ENCODE results near the gene HHLA2.
A peak's percentile ranks its signal among the peaks of the same experiment; 100 is the strongest.

The HHLA2 gene

DNA sequence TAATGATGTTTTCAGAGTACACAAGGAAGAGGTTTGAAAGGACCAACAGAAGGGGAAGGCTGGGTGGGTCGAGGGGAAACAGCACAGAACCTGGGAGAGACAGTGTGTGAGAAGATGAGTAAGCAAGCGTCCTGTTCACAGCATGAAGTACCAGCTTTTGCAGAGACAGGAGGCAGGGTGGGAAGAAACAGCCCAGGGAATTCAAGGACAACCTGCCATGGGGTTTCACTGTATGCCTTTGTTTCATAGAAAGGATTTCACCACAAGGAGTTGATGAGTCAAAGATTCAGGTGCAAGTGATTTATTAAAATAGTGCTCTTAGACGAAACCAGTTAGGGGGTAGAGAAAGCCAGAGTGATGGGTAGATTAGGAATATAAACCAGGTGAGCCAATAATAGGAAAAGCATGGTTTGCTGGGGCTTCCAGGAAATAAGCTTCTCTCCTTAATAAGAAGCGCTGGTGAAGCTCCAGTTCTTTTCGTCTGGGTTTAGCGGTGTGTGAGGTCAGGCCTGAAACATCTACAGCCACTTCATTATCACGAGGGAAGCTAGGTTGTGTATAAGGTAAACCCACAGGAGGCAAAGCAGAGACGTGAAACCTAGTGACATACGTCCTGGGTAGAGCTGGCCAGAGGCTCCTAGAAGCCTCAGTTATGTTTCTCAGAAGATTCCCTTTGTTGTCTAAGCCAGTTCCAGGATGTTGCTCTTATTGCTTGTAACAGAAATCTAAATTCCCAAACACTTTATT is 3.9 kb downstream of the HHLA2 start:
- DNase-seq (no peak), ATAC-seq (no peak)

DNA sequence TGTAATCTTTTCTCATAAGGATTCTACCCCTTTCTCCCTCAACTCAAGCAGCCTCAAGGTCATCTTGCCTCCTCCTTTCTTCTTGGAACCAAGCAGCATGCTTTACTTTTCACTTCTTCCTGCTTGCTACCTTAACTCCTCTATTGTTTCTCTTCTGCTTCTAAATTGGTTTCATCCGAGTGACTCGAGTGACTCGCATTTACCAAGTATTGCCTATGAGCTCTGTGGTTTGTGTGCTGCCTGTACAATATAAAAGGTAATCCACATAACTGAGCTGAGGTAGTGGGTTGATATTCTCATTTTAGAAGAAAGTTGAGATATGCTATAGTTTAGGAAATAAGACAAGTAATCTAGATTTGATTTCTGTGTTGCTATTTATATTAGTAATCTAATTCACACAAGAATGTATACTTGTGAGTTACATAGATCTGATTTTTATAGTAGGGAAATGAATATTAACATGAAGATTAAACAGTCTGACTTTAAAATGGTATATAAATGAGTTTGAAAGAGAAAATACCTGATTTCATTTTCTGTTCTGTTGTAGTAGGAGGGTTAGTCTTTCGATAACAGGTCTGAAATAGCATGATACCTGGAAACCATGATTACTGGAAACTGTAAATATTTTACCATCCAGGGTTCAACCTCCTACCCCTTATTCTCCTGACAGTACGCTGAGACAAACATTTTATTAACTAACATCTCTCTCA is 5.5 kb downstream of the HHLA2 start:
- DNase-seq, result no peak
- peak; percentile 69 for ATAC-seq

DNA sequence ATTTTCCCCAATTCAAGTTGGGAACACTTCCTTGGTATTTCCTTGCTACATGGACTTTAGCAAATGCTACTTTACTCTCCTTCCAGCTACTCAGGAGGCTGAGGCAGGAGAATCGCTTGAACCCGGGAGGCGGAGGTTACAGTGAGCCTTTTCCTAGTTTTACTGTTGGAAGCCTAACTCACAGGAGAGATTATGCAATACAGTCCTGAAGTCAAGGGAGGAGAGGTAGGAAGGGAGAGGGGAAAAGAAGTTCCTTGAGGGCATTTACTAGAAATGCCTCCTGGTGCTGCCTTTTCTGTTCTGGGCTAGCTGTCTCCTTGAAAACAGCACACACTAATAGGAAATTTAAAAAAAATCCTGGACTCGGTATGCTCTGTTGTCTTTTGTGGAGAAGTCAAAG is 6.2 kb downstream of the HHLA2 start:
- DNase-seq, result no peak
- no peak for ATAC-seq

DNA sequence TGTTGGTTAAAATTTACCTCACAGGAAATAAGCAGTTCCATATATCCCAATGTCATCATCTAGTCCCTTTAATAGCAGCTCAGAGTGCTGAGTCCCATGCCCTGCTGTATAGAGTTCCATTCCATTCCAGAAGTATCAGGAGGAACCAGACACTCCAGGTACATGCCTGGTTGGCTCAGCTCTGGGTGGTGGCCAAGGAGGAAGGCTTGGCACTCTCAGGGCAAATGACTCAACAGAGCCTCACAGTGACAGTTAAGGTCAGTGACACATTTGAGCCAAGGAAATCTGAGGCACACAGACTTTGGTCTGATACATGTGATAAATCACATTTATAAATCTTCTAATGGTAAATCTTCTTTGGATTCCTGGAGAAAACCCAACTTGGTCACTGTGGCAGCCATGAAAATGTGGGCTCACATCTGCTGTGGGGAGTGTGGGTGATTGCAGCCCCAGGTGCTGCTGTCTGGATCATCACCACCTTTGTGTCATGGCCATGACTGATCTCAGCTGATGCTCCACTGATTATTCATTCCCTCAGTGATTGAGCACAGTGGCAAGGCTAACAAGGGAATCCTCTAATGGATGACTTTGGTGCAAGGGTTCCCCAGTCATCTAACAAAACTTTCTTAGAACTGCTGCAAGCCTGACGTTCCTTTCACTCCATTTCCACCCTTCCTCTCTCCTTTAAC is 9.3 kb downstream of the HHLA2 start:
- DNase-seq (no peak), ATAC-seq (peak; percentile 79)

DNA sequence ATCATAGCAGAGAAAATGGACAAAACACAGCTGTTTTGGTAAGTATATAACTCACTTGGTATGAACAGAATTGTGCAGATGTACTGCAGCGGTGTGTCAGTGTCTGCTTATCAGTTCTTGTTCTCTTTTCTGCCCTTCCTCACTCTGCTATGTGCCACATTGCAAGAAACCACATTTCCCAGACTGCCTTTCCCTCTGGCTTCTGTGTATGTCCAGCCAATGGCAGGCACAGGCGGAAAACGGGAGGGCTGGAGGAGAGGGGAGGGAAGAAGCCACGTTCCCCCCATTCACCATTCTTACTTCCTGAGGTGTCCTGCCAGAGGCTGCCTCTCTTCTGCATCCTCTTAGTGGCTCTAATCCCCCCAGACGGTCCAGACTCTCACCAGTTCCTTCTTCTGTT is 15.4 kb downstream of the HHLA2 start:
- no peak for ATAC-seq
- no peak for DNase-seq

DNA sequence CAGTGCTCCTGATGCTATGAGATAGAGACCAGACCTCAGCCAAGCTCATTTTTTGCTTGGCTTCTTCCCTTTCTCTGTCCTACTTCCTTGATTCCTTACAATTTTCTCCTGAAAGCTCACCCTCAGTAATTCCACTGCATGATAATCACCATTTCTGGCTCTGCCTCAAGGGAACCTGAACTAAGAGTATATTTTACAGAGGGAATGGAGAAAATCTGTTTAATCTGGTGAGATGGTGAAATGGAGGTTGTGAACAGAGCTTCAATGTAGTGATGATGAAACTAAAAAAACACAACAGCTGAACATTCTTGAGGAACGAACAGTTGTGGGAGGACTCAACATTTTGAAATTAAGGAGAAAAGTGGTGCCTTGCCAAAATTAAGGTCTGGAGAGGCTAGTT is 16.3 kb downstream of the HHLA2 start:
- DNase-seq (no peak), ATAC-seq (no peak)

DNA sequence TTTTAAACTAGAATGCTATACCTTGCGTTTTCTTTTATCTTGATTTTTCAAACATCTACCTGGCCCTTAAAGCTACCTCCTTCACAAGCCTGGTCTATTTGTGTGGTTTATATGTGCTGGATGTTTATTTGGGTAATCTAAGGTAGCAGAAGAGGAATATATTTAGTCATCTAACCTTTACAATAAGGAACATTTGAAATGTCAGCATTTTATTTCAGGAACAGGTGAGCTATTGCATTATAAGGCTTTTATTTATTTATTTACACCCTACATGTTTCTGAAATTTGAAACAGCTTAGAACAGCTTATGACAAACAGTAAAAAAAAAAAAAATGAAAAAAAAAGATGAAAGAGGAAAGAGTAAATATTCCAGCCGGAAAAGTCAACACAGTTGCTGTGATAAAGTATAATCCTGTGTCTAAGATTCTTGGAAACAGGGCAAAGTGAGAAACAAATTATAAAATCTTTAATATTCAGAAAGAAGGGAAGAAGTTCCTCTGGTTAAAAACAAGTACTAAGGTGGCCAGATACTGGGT is 19.5 kb downstream of the HHLA2 start:
- DNase-seq, result no peak
- no peak for ATAC-seq

DNA sequence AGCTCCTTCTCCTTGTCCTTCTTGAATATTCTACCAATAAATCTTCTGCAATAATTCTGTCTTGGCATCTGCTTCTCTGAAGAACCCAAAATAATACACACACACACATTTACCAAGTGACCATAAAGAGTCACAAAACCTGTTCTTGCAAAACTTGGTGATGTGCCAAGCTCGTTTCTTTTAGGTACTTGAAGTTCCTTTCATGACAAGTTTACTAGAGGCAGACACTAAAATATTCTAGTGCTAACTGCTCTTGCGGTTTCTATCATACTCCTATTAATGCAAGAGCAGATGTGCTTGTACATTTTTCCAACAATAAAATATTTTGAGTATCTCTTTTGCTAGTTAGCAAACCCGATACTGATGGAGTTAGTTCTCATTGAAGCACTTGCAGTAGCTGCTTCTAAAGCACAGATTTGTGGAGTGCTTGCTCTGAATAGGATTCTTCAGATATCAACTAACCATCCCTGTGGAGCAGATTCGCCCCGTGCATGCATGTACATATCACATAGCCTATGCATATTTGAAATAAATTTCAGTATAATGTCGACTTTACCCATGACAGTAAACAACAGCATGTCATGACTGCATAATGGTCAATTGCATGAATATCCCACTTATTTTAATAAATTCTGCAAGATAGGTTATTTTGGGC is 23.2 kb downstream of the HHLA2 start:
- DNase-seq (no peak), ATAC-seq (no peak)

DNA sequence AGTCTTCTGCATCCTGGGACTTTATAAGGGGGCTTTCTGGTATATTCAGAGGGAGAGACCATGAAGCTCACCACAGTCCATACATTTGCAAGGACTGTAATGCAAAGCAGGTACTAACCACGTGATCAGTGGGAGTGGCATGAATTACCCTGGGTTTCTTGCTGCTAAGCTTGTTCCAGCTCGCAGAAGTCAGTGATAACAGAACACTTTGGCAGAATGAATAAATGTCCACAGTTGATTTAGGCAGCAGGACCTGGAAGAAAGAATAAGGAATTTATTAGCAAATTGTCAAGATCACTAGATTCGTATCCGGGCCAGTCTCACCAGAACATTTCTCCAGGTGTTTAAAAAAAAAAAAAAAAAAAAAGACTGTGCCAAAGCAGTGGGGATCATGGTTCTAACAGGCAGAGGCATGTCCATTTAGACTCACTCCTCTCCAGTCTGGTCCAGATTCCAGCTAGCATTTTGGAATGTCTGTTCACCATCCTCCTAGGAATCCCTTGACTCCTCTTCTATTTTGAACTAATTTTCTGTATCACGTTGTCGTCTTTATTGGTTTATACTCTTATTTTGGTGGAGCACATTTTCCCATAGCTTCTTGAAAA is 24.5 kb downstream of the HHLA2 start:
- no peak for DNase-seq
- ATAC-seq, result no peak

DNA sequence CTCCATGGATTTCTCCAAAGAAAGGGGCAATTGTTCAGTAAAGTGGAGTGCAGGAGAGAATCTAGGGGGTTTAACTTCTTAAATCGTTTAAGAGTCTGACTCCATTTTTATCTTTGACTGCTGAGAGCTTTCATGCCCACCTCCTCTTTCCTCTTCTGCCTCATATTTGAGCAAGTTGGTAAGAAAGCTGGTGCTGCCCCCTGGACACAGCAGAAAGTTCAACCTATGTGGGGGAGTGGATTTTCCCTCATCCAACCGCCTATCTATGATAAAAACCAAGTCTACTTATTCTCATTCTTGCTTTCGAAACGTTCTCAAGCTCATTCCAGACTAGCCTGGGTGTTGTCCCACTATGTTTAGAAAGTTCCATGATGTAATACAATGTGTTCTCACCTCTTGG is 26.0 kb downstream of the HHLA2 start:
- ATAC-seq, result peak; percentile 89
- peak; percentile 36 for DNase-seq

DNA sequence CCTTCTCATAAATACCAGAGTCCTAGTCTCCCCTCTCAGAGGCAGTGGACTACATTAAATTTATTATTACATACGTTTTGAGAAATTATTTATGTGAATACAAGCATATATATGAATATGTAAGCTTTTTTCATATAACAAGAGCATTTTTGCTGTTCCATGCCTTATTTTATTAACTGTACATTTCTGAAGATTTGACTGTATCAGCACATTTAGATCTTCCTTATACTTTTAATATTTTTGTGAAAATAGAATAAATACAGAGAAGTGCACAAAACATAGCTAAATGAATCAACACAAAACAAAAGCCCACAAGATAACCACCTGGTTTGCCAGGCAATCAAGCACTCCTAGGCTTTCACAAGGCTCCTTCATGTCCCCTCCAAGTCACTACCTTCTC is 27.8 kb downstream of the HHLA2 start:
- ATAC-seq, result no peak
- no peak for DNase-seq

DNA sequence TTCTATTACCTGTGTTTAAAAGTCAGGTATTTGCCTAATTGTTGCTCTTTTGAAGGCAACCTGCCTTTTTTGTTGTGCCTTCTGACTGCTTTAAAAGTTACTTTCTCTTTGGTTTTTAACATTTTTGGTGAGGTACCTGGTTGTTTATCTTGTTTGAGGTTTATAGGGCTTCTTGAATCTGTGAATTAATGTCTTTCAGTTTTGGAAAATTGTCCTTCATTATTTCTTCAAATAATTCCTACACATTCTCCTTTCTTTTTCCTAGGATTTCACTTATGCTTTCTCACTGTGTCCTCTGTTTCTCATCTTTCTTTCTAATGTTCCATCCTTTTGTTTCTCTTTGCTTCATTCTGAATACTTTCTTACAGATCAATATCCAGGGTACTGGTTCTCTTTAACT is 30.8 kb downstream of the HHLA2 start:
- ATAC-seq (no peak), DNase-seq (no peak)

DNA sequence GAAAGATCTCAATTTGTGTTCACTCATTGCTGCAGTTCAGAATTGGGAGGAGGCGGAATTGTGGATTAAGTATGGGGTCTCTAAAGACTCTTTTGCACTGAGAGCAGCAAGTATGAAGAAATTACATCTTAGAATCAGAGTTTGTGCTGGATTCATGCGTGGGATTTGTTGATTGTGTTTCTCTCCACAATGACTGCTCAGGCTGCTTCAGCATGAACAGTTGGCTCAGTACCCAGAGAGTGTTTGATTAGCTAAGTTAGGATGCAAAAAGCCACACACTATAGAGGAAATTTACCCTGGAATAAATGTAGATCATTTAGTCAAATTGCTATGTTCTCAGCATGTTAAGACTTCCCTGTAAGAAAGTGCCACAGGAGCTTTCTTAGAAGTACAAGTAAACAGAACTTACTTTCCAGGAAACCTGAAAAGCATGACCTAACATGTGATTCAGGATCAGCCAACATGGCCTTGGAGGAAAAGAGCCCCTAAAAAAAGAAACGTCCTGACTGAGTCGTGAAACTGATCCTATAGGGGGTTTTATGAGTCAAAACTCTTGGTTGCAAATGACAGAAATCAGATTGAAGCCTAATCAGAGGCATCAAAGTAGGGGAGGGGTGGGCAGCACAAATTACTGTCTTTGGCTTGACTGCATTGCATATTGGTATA is 32.6 kb downstream of the HHLA2 start:
- no peak for DNase-seq
- ATAC-seq, result peak; percentile 61

DNA sequence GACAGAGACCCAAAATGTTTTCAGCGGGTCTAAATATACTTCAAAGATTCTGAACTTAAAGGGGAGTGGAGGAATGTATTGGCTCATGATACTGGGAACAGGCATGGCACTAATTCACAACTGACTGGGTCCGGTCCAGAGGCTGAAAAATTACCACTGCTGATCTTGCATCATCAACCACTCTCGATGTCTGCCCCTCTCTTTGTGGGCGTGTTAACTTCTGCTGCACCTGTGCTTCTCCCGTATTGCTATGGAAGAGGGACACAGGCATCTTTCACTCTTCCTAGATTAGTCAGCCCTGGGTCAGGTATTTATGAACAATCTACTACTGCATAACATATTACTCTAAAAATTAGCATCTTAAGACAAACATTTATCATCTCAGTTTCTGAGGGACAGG is 33.2 kb downstream of the HHLA2 start:
- no peak for DNase-seq
- no peak for ATAC-seq

DNA sequence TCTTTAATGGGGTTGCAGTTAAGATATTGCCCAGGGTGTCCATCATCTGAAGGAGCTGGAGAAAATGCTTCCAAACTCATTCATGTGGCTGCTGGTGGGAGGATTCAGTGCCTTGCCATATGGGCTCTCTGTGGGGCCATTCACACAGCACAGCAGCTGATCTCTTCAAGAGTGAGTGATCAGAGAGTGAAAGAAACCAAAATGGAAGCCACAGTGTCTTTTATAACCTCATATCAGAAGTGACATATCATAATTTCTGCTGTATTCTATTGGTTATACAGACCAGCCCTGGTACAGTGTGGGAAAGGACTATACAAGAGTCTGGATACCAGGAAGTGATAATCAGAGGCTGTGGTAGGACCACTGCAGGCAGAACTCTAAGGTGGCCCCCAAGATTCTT is 33.6 kb downstream of the HHLA2 start:
- DNase-seq (no peak), ATAC-seq (peak; percentile 64)

DNA sequence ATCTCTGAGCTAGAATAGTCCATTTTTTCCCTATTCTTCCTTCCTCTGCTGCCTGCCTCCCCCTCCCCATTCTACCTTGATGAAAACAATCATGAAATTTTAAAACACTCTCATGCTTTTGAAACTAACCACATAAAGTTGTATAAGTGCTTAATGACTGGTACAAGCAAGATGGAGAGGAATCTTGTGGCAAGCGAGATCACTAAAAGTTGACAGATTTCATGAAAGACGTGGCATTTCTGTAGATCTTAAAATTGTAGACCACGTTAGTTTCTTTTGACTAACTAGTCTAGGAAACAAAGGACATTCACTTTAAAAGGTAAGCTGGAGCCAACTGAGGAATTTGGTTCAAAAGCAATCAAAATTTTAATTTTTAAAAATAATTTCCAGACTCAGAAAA is 35.4 kb downstream of the HHLA2 start:
- DNase-seq (no peak), ATAC-seq (no peak)

DNA sequence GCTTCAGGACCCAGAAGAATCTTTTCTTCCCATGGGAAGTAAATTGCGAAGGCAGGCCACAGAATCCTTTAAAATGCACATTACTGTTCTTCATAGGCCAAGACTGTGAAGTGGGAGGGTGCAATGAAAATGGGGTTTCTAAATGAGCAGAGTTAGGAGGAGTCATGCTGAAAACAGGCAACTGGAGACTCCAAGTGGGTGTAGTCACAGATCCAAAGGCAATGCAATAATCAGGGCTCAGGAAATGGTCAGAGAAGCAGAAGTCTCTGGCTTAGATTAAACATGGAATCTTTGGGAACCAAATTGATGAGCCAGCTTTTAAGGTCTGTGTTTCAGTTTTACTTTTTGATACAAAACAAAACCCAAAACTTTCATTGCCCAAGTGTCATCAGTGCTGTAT is 37.6 kb downstream of the HHLA2 start:
- DNase-seq (no peak), ATAC-seq (no peak)

DNA sequence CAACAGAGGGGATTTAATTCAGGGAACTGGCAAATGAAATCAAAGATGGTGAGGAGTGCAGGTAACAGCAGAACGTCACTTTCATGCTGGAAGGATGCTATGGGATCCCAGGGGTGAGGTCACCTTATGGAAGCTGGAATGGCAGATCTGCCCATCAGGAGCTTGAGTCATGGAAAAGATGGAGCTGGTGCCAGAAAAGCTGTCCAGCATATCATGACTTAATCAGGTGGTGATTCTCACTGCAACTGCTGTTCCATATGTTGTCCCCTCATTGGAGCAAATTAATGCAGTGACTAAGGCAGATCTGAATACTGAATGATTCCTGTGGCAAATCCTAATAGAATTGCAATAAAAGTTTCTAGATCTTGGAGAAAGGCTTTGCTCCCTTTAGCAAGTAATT is 38.4 kb downstream of the HHLA2 start:
- DNase-seq (no peak), ATAC-seq (no peak)

DNA sequence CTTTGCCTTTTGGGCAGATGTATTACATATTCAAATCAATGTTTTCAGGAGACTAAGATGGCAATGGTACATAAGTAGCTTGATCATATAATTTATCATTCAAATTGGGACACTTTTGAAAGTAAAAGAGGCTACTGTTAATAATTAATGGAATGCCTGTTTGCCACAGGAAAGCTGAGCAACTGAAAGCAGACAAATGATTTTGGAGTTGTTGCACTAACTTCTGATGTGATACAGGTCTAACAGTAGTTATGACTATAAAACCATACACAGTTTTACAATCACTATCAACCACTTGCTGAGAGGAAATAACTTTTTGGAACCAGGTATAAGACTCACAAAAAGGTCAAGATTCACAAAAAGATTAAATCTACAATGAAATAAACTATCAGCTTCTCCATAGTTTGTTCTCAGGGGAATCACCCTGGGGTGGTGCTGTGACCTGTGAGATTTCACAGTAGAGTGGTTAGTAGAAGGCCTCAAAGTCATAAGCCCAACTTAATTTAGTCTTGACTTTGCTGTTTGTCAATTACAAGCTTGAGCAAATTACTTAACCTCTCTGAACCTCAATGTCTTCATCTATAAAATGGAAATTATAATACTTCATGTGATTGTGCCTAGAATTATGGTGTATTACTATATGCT is 42.7 kb downstream of the HHLA2 start:
- no peak for ATAC-seq
- no peak for DNase-seq

DNA sequence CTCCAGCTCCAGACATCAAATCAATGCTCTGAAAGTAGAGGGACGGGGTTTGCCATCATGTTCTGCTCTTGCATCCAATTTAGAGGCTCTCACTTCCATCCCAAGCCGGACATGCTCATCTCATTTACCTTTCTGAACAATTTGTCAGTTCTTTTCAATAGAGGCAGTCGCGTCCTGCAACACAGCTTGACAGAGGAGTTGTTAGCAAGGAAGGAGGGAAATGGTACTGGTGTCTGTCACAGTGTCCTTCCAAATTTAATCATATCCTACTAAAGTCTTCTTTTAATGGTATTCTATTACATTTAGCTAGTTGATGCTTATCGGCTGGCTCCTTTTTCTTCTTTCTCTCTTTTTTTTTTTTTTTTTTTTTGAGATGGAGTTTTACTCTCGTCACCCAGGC is 45.6 kb downstream of the HHLA2 start:
- ATAC-seq (no peak), DNase-seq (no peak)

DNA sequence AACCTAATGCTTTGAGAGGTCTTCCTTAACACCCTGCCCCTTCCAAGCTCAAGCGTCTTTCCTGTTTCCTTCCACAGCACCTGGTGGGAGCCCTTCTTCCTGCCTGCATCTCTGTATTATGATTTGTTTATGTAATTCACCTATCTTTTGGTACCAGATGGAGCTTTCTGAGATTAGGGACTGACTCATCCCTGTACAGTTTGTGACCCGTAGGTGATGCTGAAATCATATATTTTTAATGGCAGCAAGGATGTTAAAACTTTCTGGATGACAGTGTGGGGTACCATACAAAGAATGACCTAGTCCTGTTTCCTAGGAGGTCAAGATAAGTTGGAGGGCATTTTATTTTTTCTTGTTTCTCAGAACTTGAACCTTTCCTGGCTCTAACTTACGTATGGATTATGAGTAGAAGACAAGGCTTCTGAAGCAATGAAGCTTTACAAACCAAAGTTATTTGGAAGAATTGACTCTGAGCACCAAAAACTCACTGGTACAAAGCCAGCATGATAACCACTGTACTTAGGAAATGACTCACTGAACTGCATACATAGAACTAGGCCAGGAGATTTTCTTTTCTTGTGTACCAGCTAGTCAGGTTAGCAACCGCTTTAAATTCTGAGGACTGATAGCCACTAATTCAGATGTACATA is 46.6 kb downstream of the HHLA2 start:
- DNase-seq (no peak), ATAC-seq (peak; percentile 86)
